ACC112 (cell line): ENCODE results near the gene THEM4.
A peak's percentile ranks its signal among the peaks of the same experiment; 100 is the strongest.
"Not testable (repeated sequence)": the region's sequence is repeated elsewhere in the genome, so short reads cannot be mapped to it uniquely, and the experiment has no call there.

Experiments
- H2AFZ ChIP-seq: fragments of 200-600 bp; sonication (generic); one replicate; pipeline ENCODE4 v1.6.0; 2017; ENCODE audit warnings: antibody characterized with exemption, low read length; ENCODE audit not compliant: unreplicated experiment
- H3K27ac ChIP-seq: fragments of 200-600 bp; sonication (generic); 2 replicates; pipeline ENCODE4 v1.5.1; 2014; ENCODE audit warnings: low read depth, mild to moderate bottlenecking, antibody characterized with exemption, low read length, moderate library complexity
- H3K27me3 ChIP-seq: fragments of 200-600 bp; sonication (generic); 2 replicates; pipeline ENCODE4 v1.6.1; 2014; ENCODE audit warnings: mild to moderate bottlenecking, antibody characterized with exemption, low read length, moderate library complexity, mixed read lengths; ENCODE audit not compliant: insufficient read depth
- H3K36me3 ChIP-seq: fragments of 200-600 bp; sonication (generic); 2 replicates; pipeline ENCODE4 v1.6.1; 2016; ENCODE audit warnings: mild to moderate bottlenecking, antibody characterized with exemption, low read length, moderate library complexity, mixed read lengths; ENCODE audit not compliant: insufficient read depth
- H3K4me1 ChIP-seq: fragments of 200-600 bp; sonication (generic); one replicate; pipeline ENCODE4 v1.6.1; 2016; ENCODE audit warnings: low read length, mixed read lengths; ENCODE audit not compliant: insufficient read depth, unreplicated experiment, control insufficient read depth
- H3K4me3 ChIP-seq: fragments of 200-600 bp; sonication (generic); 2 replicates; pipeline ENCODE4 v1.5.1; 2014; ENCODE audit warnings: mild to moderate bottlenecking, low read depth, low read length
- H3K79me2 ChIP-seq: fragments of 200-600 bp; sonication (generic); one replicate; pipeline ENCODE4 v1.6.0; 2016; ENCODE audit warnings: low read length; ENCODE audit not compliant: control insufficient read depth, unreplicated experiment, insufficient read depth

Gene THEM4

DNA sequence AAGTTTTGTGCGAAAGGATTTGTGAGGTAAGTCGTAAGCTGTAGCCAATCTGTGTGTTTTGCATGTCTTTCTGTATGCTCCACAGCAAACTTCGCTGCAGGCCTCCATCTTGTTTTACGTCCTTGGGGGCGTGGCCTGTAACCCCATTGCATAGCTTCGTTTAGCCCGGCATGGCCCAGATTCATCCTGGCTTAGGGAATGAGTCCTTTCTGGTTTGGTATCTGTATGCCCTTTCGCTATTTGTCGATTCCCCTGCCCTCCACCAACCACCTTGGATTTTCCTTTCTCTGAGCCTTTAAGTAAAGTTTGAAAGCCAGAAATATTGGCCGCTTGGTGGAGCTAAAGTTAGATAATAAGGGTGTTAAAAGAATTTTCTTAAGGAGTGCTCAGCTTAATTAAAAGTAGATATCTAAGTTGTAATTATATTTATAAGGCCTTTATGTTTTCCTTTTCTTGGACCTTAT lies 1.1 kb downstream of the THEM4 start:
- Histone ChIP-seq H3K27me3 (no peaks in the 10 kb centered on the region), H3K4me3 (peak overlapping the region; percentile 84), H2AFZ (no peak overlapping the region), H3K36me3 (peaks cover 12% of the 10 kb centered on the region), H3K79me2 (peaks cover 23% of the 10 kb centered on the region), H3K27ac (0 out of 2 replicates have a peak overlapping the region, but pooled peaks have one; percentile 87), H3K4me1 (peaks cover 16% of the 10 kb centered on the region)

DNA sequence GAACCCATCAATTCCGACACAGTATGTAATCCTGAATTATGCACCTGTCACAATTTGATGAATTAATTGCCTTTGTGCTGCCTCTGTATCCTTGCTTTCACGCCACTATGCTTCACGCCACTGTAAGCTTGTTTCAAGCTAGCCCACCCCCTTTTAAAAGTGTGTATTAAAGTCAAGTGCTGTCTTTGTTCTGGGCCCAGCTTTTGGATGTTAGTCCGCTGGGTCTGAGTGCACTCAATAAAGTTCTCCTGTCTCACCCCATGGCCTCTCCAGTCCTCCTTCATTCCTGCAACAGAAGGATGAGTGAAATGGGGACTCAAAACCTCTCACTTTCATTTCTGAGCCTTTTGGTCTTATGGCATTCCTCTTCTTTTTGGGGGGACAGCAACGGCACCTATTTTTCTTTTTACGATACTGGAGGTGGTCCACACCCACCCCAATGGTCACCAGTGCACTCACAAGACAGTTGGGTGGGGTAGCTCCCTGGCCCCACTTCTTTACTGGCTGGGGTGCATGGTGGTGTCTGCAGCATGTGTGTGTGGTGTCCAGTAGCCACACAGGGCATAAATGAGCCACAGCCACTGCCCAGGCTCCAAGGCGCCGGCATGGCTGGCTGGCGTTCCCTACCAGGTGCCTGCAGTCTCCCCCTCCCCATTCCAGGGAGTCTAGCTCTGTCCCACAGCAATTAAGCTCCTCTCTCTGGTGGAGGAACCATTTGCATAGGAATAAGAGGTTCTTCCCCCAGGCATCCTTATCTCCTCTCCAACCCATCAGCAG lies 1.8 kb downstream of the THEM4 start:
- Histone ChIP-seq H3K4me3 (0 out of 2 replicates have a peak overlapping the region, but pooled peaks have one; percentile 84), H3K27me3 (no peaks in the 10 kb centered on the region), H3K79me2 (peaks cover 23% of the 10 kb centered on the region), H3K27ac (no peak overlapping the region), H3K4me1 (peaks cover 16% of the 10 kb centered on the region), H2AFZ (no peak overlapping the region), H3K36me3 (peaks cover 12% of the 10 kb centered on the region)

DNA sequence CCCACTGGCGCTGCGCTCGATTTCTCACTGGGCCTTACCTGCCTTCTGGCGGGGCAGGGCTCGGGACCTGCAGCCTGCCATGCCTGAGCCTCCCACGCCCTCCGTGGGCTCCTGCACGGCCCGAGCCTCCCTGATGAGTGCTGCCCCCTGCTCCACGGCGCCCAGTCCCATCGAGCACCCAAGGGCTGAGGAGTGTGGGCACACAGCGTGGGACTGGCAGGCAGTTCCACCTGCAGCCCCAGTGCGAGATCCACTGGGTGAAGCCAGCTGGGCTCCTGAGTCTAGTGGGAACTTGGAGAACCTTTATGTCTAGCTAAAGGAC lies 3.0 kb downstream of the THEM4 start:
- Histone ChIP-seq H3K36me3 (peaks cover 16% of the 10 kb centered on the region), H3K79me2 (peaks cover 23% of the 10 kb centered on the region), H3K4me1 (peaks cover 16% of the 10 kb centered on the region)
- not testable (repeated sequence) for H3K4me3 ChIP-seq, H3K27me3 ChIP-seq, H3K27ac ChIP-seq, H2AFZ ChIP-seq

DNA sequence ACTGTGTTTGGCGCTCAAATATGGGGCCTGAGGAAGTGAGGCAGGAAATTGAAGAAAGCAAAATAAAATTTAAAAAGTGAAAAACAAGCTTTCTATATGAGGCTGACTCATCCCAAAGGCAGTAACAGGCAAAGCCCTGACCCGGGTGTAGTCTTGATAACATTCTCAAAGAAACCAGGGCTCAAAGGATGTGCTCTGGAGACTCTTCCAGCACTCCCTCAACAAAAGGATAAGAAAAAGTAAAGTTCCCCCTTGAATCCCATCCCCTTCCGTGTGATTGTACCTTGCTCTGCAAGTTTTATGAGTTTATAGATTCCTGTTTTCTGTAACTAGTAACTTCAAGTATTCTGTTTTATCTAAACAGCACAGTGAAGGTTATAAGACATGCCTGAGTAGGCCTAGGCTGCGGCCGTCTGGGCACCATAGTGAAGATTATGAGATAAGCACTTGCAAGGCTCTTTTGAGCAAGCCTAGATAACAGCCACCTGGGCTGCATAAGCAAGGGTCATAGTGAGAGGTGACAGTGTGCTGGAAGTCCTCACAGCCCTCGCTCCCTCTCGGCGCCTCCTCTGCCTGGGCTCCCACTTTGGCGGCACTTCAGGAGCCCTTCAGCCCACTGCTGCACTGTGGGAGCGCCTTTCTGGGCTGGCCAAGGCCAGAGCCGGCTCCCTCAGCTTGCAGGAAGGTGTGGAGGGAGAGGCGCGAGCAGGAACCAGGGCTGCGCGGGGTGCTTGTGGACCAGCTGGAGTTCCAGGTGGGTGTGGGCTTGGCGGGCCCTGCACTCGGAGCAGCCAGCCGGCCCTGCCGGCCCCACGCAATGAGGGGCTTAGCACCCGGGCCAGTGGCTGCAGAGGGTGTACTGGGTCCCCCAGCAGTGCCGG lies 3.6 kb downstream of the THEM4 start:
- not testable (repeated sequence) for H3K27me3 ChIP-seq, H3K4me3 ChIP-seq, H2AFZ ChIP-seq
- Histone ChIP-seq H3K27ac (peak overlapping the region; percentile 52), H3K4me1 (peaks cover 16% of the 10 kb centered on the region), H3K36me3 (peaks cover 16% of the 10 kb centered on the region), H3K79me2 (peaks cover 23% of the 10 kb centered on the region)

DNA sequence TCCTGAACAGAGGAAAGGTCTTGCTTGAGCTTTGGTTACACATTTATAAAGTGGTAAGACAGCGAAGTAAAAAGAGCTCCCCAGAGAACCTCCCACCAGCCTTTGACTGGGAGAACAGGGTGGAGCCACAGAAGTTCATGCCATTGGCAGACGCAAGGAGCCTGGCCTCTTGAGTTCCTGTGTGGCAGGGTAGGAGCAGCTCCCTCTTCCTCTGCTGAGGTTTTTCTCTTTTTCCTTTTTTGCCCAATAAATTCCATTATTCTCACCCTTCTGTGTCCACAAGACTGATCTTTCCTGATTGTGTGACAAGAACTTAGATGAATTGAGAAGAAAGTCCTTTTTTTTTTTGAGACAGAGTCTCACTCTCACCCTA lies 4.3 kb downstream of the THEM4 start:
- peak overlapping the region; percentile 52 for H3K27ac ChIP-seq
- H3K27me3 ChIP-seq: no peaks in the 10 kb centered on the region
- peaks cover 16% of the 10 kb centered on the region for H3K36me3 ChIP-seq
- no peak overlapping the region for H2AFZ ChIP-seq
- H3K79me2 ChIP-seq: peaks cover 23% of the 10 kb centered on the region
- no peak overlapping the region for H3K4me3 ChIP-seq
- H3K4me1 ChIP-seq: peaks cover 10% of the 10 kb centered on the region

DNA sequence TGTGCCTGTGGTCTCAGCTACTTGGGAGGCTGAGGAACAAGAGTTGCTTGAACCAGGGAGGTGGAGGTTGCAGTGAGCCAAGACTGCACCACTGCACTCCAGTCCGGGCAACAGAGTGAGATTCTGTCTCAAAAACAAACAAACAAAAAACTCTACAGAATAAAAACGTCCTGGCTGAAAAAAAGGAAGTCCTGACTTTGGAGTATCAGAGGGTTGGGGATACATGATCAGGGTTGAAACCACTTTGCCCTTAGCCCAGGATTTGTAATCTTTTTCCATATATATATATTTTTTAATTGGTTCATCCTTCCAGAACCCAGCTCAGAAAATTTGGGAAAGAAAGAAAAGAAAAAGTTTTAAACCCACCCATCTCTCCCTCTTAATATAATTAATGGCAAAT lies 6.5 kb downstream of the THEM4 start:
- H3K4me3 ChIP-seq: no peak overlapping the region

DNA sequence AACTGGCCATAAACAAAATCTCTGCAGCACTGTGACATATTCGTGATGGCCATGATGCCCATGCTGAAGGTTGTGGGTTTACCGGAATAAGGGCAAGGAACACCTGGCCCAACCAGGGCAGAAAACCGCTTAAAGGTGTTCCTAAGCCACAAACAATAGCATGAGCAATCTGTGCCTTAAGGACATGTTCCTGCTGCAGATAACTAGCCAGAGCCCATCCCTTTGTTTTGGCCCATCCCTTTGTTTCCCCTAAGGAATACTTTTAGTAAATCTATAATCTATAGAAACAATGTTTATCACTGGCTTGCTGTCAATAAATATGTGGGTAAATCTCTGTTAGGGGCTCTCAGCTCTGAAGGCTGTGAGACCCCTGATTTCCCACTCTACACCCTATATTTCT lies 8.5 kb downstream of the THEM4 start:
- H3K79me2 ChIP-seq: peaks cover 13% of the 10 kb centered on the region
- H3K27me3 ChIP-seq, H3K27ac ChIP-seq, H2AFZ ChIP-seq, H3K4me3 ChIP-seq, H3K36me3 ChIP-seq: not testable (repeated sequence)
- H3K4me1 ChIP-seq: peaks cover 16% of the 10 kb centered on the region

More for the DNA sequence above, 6.5 kb downstream of the THEM4 start:
- Histone ChIP-seq H3K36me3 (peaks cover 15% of the 10 kb centered on the region), H3K79me2 (peaks cover 21% of the 10 kb centered on the region), H3K27me3 (no peaks in the 10 kb centered on the region), H3K27ac (no peak overlapping the region), H2AFZ (no peak overlapping the region), H3K4me1 (peaks cover 17% of the 10 kb centered on the region)

DNA sequence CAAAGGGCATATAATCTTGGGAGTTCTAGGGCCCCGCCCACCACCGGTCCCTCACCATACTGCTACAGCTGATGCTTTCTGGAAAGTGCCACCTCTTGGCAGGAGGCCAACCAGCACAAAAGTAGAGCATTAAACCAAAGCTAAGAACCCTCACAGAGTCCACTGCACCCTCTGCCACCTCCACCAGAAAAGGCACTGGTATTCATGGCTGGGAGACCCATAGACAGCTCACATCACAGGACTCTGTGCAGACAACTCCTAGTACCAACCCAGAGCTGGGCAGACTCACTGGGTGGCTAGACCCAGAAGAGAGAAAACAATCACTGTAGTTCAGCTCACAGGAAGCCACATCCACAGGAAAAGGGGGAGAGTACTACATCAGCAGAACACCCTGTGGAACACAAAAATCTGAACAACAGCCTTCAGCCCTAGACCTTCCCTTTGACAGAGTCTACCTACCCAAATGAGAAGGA lies 10.8 kb downstream of the THEM4 start:
- Histone ChIP-seq H3K36me3 (peaks cover 7% of the 10 kb centered on the region; the same call in 1 of the 2 replicates), H2AFZ (no peak overlapping the region), H3K27me3 (no peaks in the 10 kb centered on the region), H3K27ac (no peak overlapping the region), H3K4me1 (peaks cover 9% of the 10 kb centered on the region), H3K79me2 (peaks cover 6% of the 10 kb centered on the region), H3K4me3 (no peak overlapping the region)

DNA sequence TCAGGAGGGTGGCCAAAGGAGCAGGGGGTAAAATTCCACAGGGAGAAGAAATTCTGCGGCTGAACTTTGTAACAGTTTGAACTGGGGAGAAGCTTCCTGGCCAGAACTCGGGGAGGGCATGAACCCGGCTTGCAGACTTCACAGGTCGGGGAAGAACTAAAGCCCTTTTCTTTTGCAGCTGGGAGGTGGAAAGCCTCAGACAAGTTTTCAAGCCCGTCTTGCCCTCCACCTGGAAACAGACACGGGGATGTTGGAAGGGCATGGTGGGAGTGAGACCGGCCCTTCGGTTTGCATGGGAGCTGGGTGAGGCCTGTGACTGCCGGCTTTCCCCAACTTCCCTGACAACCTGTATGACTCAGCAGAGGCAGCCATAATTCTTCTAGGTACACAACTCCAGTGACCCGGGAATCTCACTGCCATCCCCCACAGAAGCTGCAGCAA lies 11.3 kb downstream of the THEM4 start:
- peaks cover 3% of the 10 kb centered on the region for H3K79me2 ChIP-seq
- H3K36me3 ChIP-seq: peaks cover 4% of the 10 kb centered on the region; the same call in 1 of the 2 replicates
- no peak overlapping the region for H3K4me3 ChIP-seq
- H3K27me3 ChIP-seq: no peaks in the 10 kb centered on the region
- H3K27ac ChIP-seq: no peak overlapping the region
- no peak overlapping the region for H2AFZ ChIP-seq
- H3K4me1 ChIP-seq: peaks cover 12% of the 10 kb centered on the region

DNA sequence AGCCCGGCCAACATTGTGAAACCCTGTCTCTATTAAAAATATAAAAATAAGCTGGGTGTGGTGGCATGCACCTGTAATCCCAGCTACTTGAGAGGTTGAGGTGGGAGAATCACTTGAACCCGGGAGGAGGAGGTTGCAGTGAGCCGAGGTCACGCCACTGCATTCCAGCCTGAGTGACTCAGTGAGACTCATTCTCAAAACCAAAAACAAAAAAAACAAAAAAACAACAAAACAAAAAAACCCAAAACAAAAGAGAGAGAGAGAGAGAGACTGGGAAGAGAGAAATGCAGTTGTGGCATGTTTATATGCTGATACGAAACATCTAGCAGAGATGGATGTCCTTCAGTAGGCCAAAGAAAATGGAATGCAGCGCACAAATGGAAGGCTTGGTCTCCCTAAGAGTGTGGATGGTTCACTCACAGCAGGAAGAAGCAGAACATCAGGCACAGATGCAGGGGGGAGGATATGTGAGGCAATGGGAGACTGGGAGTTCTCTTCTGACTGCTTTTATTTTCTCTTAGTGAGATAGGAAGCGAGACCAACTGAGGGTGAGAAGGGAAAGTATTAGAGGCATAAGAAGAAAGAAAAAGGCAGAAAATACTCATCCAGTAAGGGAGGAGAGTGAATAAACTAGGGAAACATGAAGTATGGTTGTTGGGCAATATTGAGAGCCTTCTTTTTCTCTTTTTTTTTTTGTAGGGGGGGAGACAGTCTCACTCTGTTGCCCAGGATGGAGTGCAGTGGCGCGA lies 16.0 kb downstream of the THEM4 start:
- Histone ChIP-seq H2AFZ (no peak overlapping the region), H3K4me3 (no peak overlapping the region), H3K27ac (peak overlapping the region; percentile 50), H3K36me3 (no peaks in the 10 kb centered on the region; the same call in 1 of the 2 replicates), H3K79me2 (no peaks in the 10 kb centered on the region), H3K27me3 (no peaks in the 10 kb centered on the region), H3K4me1 (peaks cover 19% of the 10 kb centered on the region)
